Liver (tissue), 3 donors: ENCODE data around the gene DMD.

Experiments used
- GABPA ChIP-seq, 2 donors: IDR thresholded peaks in 1 of 2; conservative IDR thresholded peaks in 1 of 2; 2 replicates each; pipeline ENCODE4 v1.6.1; 2016; ENCODE audit warnings: antibody characterized with exemption in 2 of 2, mild to moderate bottlenecking in 1 of 2, moderate library complexity in 1 of 2
- RXRA ChIP-seq, 2 donors: IDR thresholded peaks; 2 replicates each; pipeline ENCODE4 v1.6.1; 2017 to 2018; ENCODE audit warnings: antibody characterized with exemption in 2 of 2, mild to moderate bottlenecking in 1 of 2
- TAF1 ChIP-seq: conservative IDR thresholded peaks from 2 replicates; pipeline ENCODE4 v1.6.1; 2016; ENCODE audit warnings: antibody characterized with exemption, mild to moderate bottlenecking
- TF ChIP-seq, protein P1 (sequence below): IDR thresholded peaks from 2 replicates; pipeline ENCODE4 v1.6.1; 2016; ENCODE audit warnings: antibody characterized with exemption
- TF ChIP-seq, protein P2 (sequence below): fragments of 150-350 bp; IDR thresholded peaks from 2 replicates; pipeline ENCODE4 v1.5.1; 2017; ENCODE audit warnings: improper control_type of control experiment, low read depth, low read length; ENCODE audit not compliant: missing input control
- TF ChIP-seq, protein P3 (sequence below): IDR thresholded peaks from 2 replicates; pipeline ENCODE4 v1.6.1; 2016; ENCODE audit warnings: antibody characterized with exemption
- TF ChIP-seq, protein P4 (sequence below): IDR thresholded peaks from 2 replicates; pipeline ENCODE4 v1.6.1; 2016; ENCODE audit warnings: antibody characterized with exemption, mild to moderate bottlenecking
- donor health status: healthy.
- donor health status: healthy.

DNA sequence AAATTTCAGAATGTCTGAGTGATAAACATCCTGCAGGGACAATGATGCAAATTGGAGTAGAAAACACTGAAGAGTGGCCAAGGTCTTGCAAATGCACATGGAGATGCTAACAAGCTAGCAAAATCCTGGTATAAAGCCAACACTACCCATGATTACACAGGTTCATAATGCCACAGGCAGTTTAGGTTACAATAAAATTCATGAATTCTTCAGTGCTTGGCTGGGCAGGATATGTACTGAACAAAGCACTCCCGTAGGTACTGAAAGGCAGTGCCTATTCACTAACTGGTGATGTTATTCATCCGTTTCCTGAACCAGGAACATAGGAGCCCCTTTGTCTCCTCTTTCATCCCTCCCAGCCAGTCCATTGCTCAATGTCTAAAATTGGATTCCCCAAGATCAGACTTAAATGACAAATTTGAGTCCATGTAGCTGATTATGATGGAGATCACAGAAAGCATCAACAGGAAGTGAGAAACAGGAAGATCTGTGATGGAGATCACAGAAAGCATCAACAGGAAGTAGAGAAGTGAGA, 244.5 kb downstream of the DMD start:
- TF ChIP-seq, protein P1, sequence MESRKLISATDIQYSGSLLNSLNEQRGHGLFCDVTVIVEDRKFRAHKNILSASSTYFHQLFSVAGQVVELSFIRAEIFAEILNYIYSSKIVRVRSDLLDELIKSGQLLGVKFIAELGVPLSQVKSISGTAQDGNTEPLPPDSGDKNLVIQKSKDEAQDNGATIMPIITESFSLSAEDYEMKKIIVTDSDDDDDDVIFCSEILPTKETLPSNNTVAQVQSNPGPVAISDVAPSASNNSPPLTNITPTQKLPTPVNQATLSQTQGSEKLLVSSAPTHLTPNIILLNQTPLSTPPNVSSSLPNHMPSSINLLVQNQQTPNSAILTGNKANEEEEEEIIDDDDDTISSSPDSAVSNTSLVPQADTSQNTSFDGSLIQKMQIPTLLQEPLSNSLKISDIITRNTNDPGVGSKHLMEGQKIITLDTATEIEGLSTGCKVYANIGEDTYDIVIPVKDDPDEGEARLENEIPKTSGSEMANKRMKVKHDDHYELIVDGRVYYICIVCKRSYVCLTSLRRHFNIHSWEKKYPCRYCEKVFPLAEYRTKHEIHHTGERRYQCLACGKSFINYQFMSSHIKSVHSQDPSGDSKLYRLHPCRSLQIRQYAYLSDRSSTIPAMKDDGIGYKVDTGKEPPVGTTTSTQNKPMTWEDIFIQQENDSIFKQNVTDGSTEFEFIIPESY = no peak
- TF ChIP-seq, protein P2, sequence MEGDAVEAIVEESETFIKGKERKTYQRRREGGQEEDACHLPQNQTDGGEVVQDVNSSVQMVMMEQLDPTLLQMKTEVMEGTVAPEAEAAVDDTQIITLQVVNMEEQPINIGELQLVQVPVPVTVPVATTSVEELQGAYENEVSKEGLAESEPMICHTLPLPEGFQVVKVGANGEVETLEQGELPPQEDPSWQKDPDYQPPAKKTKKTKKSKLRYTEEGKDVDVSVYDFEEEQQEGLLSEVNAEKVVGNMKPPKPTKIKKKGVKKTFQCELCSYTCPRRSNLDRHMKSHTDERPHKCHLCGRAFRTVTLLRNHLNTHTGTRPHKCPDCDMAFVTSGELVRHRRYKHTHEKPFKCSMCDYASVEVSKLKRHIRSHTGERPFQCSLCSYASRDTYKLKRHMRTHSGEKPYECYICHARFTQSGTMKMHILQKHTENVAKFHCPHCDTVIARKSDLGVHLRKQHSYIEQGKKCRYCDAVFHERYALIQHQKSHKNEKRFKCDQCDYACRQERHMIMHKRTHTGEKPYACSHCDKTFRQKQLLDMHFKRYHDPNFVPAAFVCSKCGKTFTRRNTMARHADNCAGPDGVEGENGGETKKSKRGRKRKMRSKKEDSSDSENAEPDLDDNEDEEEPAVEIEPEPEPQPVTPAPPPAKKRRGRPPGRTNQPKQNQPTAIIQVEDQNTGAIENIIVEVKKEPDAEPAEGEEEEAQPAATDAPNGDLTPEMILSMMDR = no peak
- no peak for TF ChIP-seq TAF1
- no peak for TF ChIP-seq GABPA (IDR thresholded peaks at IDR 0.05 in 1 of 2, conservative IDR thresholded peaks at IDR 0.05 in 1 of 2)
- no peak for TF ChIP-seq RXRA (IDR thresholded peaks at IDR 0.05)
- TF ChIP-seq, protein P3, sequence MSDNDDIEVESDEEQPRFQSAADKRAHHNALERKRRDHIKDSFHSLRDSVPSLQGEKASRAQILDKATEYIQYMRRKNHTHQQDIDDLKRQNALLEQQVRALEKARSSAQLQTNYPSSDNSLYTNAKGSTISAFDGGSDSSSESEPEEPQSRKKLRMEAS = no peak
- TF ChIP-seq, protein P4, sequence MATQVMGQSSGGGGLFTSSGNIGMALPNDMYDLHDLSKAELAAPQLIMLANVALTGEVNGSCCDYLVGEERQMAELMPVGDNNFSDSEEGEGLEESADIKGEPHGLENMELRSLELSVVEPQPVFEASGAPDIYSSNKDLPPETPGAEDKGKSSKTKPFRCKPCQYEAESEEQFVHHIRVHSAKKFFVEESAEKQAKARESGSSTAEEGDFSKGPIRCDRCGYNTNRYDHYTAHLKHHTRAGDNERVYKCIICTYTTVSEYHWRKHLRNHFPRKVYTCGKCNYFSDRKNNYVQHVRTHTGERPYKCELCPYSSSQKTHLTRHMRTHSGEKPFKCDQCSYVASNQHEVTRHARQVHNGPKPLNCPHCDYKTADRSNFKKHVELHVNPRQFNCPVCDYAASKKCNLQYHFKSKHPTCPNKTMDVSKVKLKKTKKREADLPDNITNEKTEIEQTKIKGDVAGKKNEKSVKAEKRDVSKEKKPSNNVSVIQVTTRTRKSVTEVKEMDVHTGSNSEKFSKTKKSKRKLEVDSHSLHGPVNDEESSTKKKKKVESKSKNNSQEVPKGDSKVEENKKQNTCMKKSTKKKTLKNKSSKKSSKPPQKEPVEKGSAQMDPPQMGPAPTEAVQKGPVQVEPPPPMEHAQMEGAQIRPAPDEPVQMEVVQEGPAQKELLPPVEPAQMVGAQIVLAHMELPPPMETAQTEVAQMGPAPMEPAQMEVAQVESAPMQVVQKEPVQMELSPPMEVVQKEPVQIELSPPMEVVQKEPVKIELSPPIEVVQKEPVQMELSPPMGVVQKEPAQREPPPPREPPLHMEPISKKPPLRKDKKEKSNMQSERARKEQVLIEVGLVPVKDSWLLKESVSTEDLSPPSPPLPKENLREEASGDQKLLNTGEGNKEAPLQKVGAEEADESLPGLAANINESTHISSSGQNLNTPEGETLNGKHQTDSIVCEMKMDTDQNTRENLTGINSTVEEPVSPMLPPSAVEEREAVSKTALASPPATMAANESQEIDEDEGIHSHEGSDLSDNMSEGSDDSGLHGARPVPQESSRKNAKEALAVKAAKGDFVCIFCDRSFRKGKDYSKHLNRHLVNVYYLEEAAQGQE = no peak
